Spinal cord (tissue), 10 donors: ENCODE results near the gene UCN2. TPM values are rescaled to one million over a fixed set of nuclear protein-coding genes. Genes with fewer than 3 reads are reported as not detected.

Experiments used
- DNase-seq, 6 donors: peaks; one replicate each; pipeline versions ENCODE4 v3.0.0 to v3.0.0-alpha.2; 2013 to 2015; ENCODE audit warnings: low spot score in 6 of 6, low read depth in 4 of 6
- H3K27ac ChIP-seq: one replicate; pipeline ENCODE4 v1.5.1; 2013; ENCODE audit warnings: low read depth, low read length, control low read depth
- H3K27me3 ChIP-seq: one replicate; pipeline ENCODE4 v1.6.1; 2013; ENCODE audit warnings: low read length; ENCODE audit not compliant: control insufficient read depth, insufficient read depth
- H3K36me3 ChIP-seq: one replicate; pipeline ENCODE4 v1.6.1; 2013; ENCODE audit warnings: low read length; ENCODE audit not compliant: control insufficient read depth, insufficient read depth
- H3K4me1 ChIP-seq: one replicate; pipeline ENCODE4 v1.6.1; 2013; ENCODE audit warnings: low read length; ENCODE audit not compliant: control insufficient read depth, insufficient read depth
- H3K4me3 ChIP-seq: one replicate; pipeline ENCODE4 v1.5.1; 2013; ENCODE audit warnings: low read depth, low read length, control low read depth
- H3K9me3 ChIP-seq: one replicate; pipeline ENCODE4 v1.6.1; 2013; ENCODE audit warnings: low read length; ENCODE audit not compliant: control insufficient read depth, insufficient read depth
- WGBS: methylation state at CpG from one replicate; pipeline ENCODE4 v1.1.5; 2013; ENCODE audit warnings: missing lambda C conversion rate; ENCODE audit not compliant: insufficient coverage; 5-methylcytosine and 5-hydroxymethylcytosine counted together
- polyA plus RNA-seq, 2 donors: library from polyadenylated mRNA; unstranded; fragments of 120-200 nt; gene quantifications; one replicate each; pipeline ENCODE4 v1.2.1, GENCODE V29; 2013; ENCODE audit not compliant: insufficient read length in 2 of 2
- small RNA-seq: library from RNA; depleted of rRNA; stranded (forward); fragments of <200 nt; gene quantifications from one replicate; pipeline ENCODE3, GENCODE V24; 2014; ENCODE audit warnings: low replicate concordance
- total RNA-seq, 2 donors: library from RNA; depleted of rRNA in 1 of 2; stranded (reverse); fragments of 120-200 nt in 1 of 2; fragments of >200 nt in 1 of 2; gene quantifications; one replicate each; pipeline versions ENCODE4 v1.2.3 to v1.2.4, GENCODE V29; 2013 to 2014
- donor health status: healthy.

UCN2 gene
- total and polyA plus RNA-seq, 4 donors: 0.29 to 0.77 (median 0.32) TPM; not detected in 1

DNA sequence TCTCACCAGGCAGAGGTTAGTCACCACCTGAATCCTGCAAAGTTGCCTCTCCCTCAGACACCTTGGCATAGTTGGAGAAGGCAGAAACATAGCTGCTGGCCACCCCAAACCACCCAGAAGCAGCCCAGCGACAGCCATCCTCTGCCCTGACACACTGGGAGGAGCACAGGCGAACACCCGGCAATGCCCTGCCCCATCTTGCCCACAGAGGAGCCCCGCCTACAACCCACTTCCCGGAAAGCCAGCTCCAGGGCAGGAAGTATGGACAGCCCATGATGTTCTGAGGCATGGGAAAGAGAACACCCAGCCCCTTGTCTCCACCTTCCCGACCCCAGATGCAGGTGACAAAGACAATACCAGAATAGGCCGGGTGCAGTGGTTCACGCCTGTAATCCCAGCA, 47.0 kb downstream of the UCN2 start:
- no peaks in the 10 kb centered on the region for H3K9me3 ChIP-seq
- WGBS: 89% methylated on average over 8 of the region's 8 CpGs
- DNase-seq: no peak
- H3K4me1 ChIP-seq: no peaks in the 10 kb centered on the region
- H3K4me3 ChIP-seq: no peak overlapping the region
- H3K27ac ChIP-seq: no peak overlapping the region
- H3K36me3 ChIP-seq: peaks cover 40% of the 10 kb centered on the region
- no peaks in the 10 kb centered on the region for H3K27me3 ChIP-seq

- no peak for DNase-seq
- Histone ChIP-seq H3K27ac (no peak overlapping the region), H3K4me3 (no peak overlapping the region), H3K4me1 (no peaks in the 10 kb centered on the region), H3K27me3 (no peaks in the 10 kb centered on the region), H3K9me3 (no peaks in the 10 kb centered on the region), H3K36me3 (peaks cover 22% of the 10 kb centered on the region)
- 83% methylated on average over 5 of the region's 8 CpGs for WGBS
Measured at GRCh38 chr3:48514431-48515227, 49.0 kb downstream of the UCN2 start.

Small RNA genes within 50 kb of the gene (small RNA-seq; reads per million reads assigned to genes)
- not detected for gene MIR6823

Other genes with a start within 250 kb of the UCN2 start
- gene SPINK8, start 230.1 kb downstream of the UCN2 start, total RNA-seq: 1 to 10 TPM in 1 of 2 donors, not detected in 1; 1.0 TPM
- gene SPINK8, start 230.1 kb downstream of the UCN2 start, polyA plus RNA-seq: 1 to 10 TPM; 1.5 to 1.6 TPM
- gene FBXW12, start 191.6 kb downstream of the UCN2 start, total RNA-seq: under 1 TPM; 0.61 to 0.99 TPM
- 1 to 10 TPM in 1 of 2 donors, under 1 TPM in 1; 0.54 to 1.5 TPM for gene FBXW12, start 191.6 kb downstream of the UCN2 start, polyA plus RNA-seq
- 10 to 100 TPM; 37.6 to 70.9 TPM for gene PLXNB1, start 133.7 kb downstream of the UCN2 start, total RNA-seq
- 100 to 1,000 TPM; 123 to 133 TPM for gene PLXNB1, start 133.7 kb downstream of the UCN2 start, polyA plus RNA-seq
- gene CCDC51, start 123.7 kb downstream of the UCN2 start, total RNA-seq: 10 to 100 TPM; 10.9 to 24.6 TPM
- 10 to 100 TPM; 18.4 to 19.5 TPM for gene CCDC51, start 123.7 kb downstream of the UCN2 start, polyA plus RNA-seq
- gene TMA7, start 123.5 kb downstream of the UCN2 start, total RNA-seq: 100 to 1,000 TPM; 120 to 435 TPM
- 100 to 1,000 TPM; 326 to 336 TPM for gene TMA7, start 123.5 kb downstream of the UCN2 start, polyA plus RNA-seq
- gene ATRIP, start 117.0 kb downstream of the UCN2 start, total RNA-seq: 1 to 10 TPM; 5.5 to 7.9 TPM
- gene ATRIP, start 117.0 kb downstream of the UCN2 start, polyA plus RNA-seq: 10 to 100 TPM; 11.2 to 12.8 TPM
- gene SHISA5, start 59.6 kb downstream of the UCN2 start, total RNA-seq: 100 to 1,000 TPM in 1 of 2 donors, 10 to 100 TPM in 1; 40.9 to 119 TPM
- 100 to 1,000 TPM; 120 to 123 TPM for gene SHISA5, start 59.6 kb downstream of the UCN2 start, polyA plus RNA-seq
- gene PFKFB4, start 7.0 kb downstream of the UCN2 start, total RNA-seq: 10 to 100 TPM; 13.2 to 15.3 TPM
- gene PFKFB4, start 7.0 kb downstream of the UCN2 start, polyA plus RNA-seq: 10 to 100 TPM; 14.1 to 18.3 TPM
- 10 to 100 TPM in 1 of 2 donors, 1 to 10 TPM in 1; 8.4 to 28.6 TPM for gene COL7A1, start 31.5 kb upstream of the UCN2 start, total RNA-seq
- gene COL7A1, start 31.5 kb upstream of the UCN2 start, polyA plus RNA-seq: 10 to 100 TPM; 21.4 to 30.9 TPM
- 100 to 1,000 TPM; 147 to 186 TPM for gene UQCRC1, start 45.9 kb upstream of the UCN2 start, total RNA-seq
- gene UQCRC1, start 45.9 kb upstream of the UCN2 start, polyA plus RNA-seq: 100 to 1,000 TPM; 268 to 286 TPM
- gene TMEM89, start 58.0 kb upstream of the UCN2 start, total RNA-seq: under 1 TPM in 1 of 2 donors, not detected in 1; 0.22 TPM
- under 1 TPM in 1 of 2 donors, not detected in 1; 0.24 TPM for gene TMEM89, start 58.0 kb upstream of the UCN2 start, polyA plus RNA-seq
- gene SLC26A6, start 71.7 kb upstream of the UCN2 start, total RNA-seq: 10 to 100 TPM; 11.7 to 27.5 TPM
- gene SLC26A6, start 71.7 kb upstream of the UCN2 start, polyA plus RNA-seq: 10 to 100 TPM; 17.8 to 25.6 TPM
- 10 to 100 TPM in 1 of 2 donors, 1 to 10 TPM in 1; 6.0 to 10.3 TPM for gene CELSR3, start 99.1 kb upstream of the UCN2 start, total RNA-seq
- gene CELSR3, start 99.1 kb upstream of the UCN2 start, polyA plus RNA-seq: 10 to 100 TPM; 25.7 to 26.1 TPM
- 10 to 100 TPM; 13.1 to 17.9 TPM for gene NCKIPSD, start 122.1 kb upstream of the UCN2 start, total RNA-seq
- gene NCKIPSD, start 122.1 kb upstream of the UCN2 start, polyA plus RNA-seq: 10 to 100 TPM; 18.6 to 25.7 TPM
- 100 to 1,000 TPM in 1 of 2 donors, 10 to 100 TPM in 1; 67.0 to 113 TPM for gene IP6K2, start 153.4 kb upstream of the UCN2 start, total RNA-seq
- gene IP6K2, start 153.4 kb upstream of the UCN2 start, polyA plus RNA-seq: 100 to 1,000 TPM; 183 to 202 TPM